ENCODE results near the gene OLIG2. TPM values are rescaled to one million over a fixed set of nuclear protein-coding genes. Genes with fewer than 3 reads are reported as not detected.

Gene OLIG2
- total RNA-seq, 1 donor from 2014 or later: not detected

DNA sequence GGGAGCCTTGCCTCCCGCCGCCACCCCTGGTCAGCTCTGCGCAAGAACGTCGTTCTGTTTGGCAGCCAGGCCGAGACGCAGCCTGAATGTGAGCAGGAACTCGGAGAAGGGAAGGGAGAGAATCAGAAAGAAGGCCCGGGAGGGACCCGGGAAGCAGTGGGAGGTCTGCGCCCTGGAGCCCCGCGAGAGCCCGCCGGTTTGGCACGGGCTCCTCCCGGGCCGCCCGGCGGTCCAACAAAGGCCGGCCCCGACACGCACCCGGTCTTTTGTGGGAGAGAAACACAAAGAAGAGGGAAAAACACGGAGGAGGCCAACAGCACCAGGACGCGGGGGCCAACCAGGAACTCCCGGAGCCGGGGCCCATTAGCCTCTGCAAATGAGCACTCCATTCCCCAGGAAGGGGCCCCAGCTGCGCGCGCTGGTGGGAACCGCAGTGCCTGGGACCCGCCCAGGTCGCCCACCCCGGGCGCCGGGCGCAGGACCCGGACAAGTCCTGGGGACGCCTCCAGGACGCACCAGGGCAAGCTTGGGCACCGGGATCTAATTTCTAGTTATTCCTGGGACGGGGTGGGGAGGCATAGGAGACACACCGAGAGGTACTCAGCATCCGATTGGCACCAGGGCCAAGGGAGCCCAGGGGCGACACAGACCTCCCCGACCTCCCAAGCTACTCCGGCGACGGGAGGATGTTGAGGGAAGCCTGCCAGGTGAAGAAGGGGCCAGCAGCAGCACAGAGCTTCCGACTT, 2.7 kb upstream of the OLIG2 start:
- Mint-ChIP-seq H3K36me3 (ENCODE audit: low read depth) (peaks cover 1% of the 10 kb centered on the region), H3K27me3 (ENCODE audit: insufficient read depth) (peaks cover 79% of the 10 kb centered on the region), H3K27ac (peak overlapping the region; percentile 77), H3K9me3 (no peaks in the 10 kb centered on the region), H3K4me3 (no peak overlapping the region), H3K4me1 (ENCODE audit: low read depth) (peaks cover 22% of the 10 kb centered on the region)
- intact Hi-C loops (cut with micrococcal nuclease): loop anchor here (10.0 kb wide), 1 partner anchor 188 kb away; no protein-coding TSS in a partner anchor
- DNase-seq (ENCODE audit: low spot score): no peak

DNA sequence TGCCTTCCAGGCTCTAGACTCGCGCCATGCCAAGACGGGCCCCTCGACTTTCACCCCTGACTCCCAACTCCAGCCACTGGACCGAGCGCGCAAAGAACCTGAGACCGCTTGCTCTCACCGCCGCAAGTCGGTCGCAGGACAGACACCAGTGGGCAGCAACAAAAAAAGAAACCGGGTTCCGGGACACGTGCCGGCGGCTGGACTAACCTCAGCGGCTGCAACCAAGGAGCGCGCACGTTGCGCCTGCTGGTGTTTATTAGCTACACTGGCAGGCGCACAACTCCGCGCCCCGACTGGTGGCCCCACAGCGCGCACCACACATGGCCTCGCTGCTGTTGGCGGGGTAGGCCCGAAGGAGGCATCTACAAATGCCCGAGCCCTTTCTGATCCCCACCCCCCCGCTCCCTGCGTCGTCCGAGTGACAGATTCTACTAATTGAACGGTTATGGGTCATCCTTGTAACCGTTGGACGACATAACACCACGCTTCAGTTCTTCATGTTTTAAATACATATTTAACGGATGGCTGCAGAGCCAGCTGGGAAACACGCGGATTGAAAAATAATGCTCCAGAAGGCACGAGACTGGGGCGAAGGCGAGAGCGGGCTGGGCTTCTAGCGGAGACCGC, 2.0 kb upstream of the OLIG2 start:
- peaks cover 20% of the 10 kb centered on the region for H3K4me1 Mint-ChIP-seq (ENCODE audit: low read depth)
- no peak overlapping the region for H3K4me3 Mint-ChIP-seq
- H3K27ac Mint-ChIP-seq: peak overlapping the region; percentile 64
- intact Hi-C loops (cut with micrococcal nuclease): loop anchor here (10.0 kb wide), 1 partner anchor 189 kb away; no protein-coding TSS in a partner anchor
- no peaks in the 10 kb centered on the region for H3K9me3 Mint-ChIP-seq
- no peak for DNase-seq (ENCODE audit: low spot score)
- peaks cover 1% of the 10 kb centered on the region for H3K36me3 Mint-ChIP-seq (ENCODE audit: low read depth)
- peaks cover 78% of the 10 kb centered on the region for H3K27me3 Mint-ChIP-seq (ENCODE audit: insufficient read depth)

DNA sequence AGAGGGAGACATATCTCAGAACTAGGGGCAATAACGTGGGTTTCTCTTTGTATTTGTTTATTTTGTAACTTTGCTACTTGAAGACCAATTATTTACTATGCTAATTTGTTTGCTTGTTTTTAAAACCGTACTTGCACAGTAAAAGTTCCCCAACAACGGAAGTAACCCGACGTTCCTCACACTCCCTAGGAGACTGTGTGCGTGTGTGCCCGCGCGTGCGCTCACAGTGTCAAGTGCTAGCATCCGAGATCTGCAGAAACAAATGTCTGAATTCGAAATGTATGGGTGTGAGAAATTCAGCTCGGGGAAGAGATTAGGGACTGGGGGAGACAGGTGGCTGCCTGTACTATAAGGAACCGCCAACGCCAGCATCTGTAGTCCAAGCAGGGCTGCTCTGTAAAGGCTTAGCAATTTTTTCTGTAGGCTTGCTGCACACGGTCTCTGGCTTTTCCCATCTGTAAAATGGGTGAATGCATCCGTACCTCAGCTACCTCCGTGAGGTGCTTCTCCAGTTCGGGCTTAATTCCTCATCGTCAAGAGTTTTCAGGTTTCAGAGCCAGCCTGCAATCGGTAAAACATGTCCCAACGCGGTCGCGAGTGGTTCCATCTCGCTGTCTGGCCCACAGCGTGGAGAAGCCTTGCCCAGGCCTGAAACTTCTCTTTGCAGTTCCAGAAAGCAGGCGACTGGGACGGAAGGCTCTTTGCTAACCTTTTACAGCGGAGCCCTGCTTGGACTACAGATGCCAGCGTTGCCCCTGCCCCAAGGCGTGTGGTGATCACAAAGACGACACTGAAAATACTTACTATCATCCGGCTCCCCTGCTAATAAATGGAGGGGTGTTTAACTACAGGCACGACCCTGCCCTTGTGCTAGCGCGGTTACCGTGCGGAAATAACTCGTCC, 1.3 kb upstream of the OLIG2 start:
- Mint-ChIP-seq H3K36me3 (ENCODE audit: low read depth) (peaks cover 1% of the 10 kb centered on the region), H3K27me3 (ENCODE audit: insufficient read depth) (peaks cover 78% of the 10 kb centered on the region), H3K4me1 (ENCODE audit: low read depth) (peaks cover 12% of the 10 kb centered on the region), H3K27ac (peak overlapping the region; percentile 64), H3K9me3 (no peaks in the 10 kb centered on the region), H3K4me3 (no peak overlapping the region)
- DNase-seq (ENCODE audit: low spot score): no peak
- intact Hi-C loops (cut with micrococcal nuclease): loop anchor here (10.0 kb wide), 1 partner anchor 190 kb away; no protein-coding TSS in a partner anchor

DNA sequence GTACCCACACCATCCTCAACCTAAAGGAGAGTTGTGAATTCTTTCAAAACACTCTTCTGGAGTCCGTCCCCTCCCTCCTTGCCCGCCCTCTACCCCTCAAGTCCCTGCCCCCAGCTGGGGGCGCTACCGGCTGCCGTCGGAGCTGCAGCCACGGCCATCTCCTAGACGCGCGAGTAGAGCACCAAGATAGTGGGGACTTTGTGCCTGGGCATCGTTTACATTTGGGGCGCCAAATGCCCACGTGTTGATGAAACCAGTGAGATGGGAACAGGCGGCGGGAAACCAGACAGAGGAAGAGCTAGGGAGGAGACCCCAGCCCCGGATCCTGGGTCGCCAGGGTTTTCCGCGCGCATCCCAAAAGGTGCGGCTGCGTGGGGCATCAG, 638 bp upstream of the OLIG2 start:
- Mint-ChIP-seq H3K4me3 (no peak overlapping the region), H3K9me3 (no peaks in the 10 kb centered on the region), H3K27me3 (ENCODE audit: insufficient read depth) (peaks cover 81% of the 10 kb centered on the region), H3K36me3 (ENCODE audit: low read depth) (peaks cover 1% of the 10 kb centered on the region), H3K27ac (peak overlapping the region; percentile 18), H3K4me1 (ENCODE audit: low read depth) (peaks cover 11% of the 10 kb centered on the region)
- intact Hi-C loops (cut with micrococcal nuclease): loop anchor here (10.0 kb wide), 1 partner anchor 190 kb away; no protein-coding TSS in a partner anchor
- DNase-seq (ENCODE audit: low spot score): no peak

DNA sequence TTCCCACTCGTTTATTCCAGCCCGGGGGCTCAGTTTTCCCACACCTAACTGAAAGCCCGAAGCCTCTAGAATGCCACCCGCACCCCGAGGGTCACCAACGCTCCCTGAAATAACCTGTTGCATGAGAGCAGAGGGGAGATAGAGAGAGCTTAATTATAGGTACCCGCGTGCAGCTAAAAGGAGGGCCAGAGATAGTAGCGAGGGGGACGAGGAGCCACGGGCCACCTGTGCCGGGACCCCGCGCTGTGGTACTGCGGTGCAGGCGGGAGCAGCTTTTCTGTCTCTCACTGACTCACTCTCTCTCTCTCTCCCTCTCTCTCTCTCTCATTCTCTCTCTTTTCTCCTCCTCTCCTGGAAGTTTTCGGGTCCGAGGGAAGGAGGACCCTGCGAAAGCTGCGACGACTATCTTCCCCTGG, 716 bp downstream of the OLIG2 start:
- no peaks in the 10 kb centered on the region for H3K9me3 Mint-ChIP-seq
- no peak for DNase-seq (ENCODE audit: low spot score)
- H3K4me1 Mint-ChIP-seq (ENCODE audit: low read depth): peaks cover 11% of the 10 kb centered on the region
- peaks cover 72% of the 10 kb centered on the region for H3K27me3 Mint-ChIP-seq (ENCODE audit: insufficient read depth)
- H3K36me3 Mint-ChIP-seq (ENCODE audit: low read depth): peaks cover 1% of the 10 kb centered on the region
- H3K4me3 Mint-ChIP-seq: no peak overlapping the region
- intact Hi-C loops (cut with micrococcal nuclease): loop anchor here (10.0 kb wide), 1 partner anchor 192 kb away; no protein-coding TSS in a partner anchor
- H3K27ac Mint-ChIP-seq: peak overlapping the region; percentile 70

DNA sequence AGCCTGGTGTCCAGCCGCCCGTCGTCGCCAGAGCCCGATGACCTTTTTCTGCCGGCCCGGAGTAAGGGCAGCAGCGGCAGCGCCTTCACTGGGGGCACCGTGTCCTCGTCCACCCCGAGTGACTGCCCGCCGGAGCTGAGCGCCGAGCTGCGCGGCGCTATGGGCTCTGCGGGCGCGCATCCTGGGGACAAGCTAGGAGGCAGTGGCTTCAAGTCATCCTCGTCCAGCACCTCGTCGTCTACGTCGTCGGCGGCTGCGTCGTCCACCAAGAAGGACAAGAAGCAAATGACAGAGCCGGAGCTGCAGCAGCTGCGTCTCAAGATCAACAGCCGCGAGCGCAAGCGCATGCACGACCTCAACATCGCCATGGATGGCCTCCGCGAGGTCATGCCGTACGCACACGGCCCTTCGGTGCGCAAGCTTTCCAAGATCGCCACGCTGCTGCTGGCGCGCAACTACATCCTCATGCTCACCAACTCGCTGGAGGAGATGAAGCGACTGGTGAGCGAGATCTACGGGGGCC, 1.2 kb downstream of the OLIG2 start:
- no peak for DNase-seq (ENCODE audit: low spot score)
- H3K27ac Mint-ChIP-seq: peak overlapping the region; percentile 52
- H3K27me3 Mint-ChIP-seq (ENCODE audit: insufficient read depth): peaks cover 70% of the 10 kb centered on the region
- H3K4me1 Mint-ChIP-seq (ENCODE audit: low read depth): peaks cover 11% of the 10 kb centered on the region
- no peaks in the 10 kb centered on the region for H3K9me3 Mint-ChIP-seq
- no peak overlapping the region for H3K4me3 Mint-ChIP-seq
- peaks cover 1% of the 10 kb centered on the region for H3K36me3 Mint-ChIP-seq (ENCODE audit: low read depth)
- intact Hi-C loops (cut with micrococcal nuclease): loop anchor here (10.0 kb wide), 1 partner anchor 192 kb away; no protein-coding TSS in a partner anchor

DNA sequence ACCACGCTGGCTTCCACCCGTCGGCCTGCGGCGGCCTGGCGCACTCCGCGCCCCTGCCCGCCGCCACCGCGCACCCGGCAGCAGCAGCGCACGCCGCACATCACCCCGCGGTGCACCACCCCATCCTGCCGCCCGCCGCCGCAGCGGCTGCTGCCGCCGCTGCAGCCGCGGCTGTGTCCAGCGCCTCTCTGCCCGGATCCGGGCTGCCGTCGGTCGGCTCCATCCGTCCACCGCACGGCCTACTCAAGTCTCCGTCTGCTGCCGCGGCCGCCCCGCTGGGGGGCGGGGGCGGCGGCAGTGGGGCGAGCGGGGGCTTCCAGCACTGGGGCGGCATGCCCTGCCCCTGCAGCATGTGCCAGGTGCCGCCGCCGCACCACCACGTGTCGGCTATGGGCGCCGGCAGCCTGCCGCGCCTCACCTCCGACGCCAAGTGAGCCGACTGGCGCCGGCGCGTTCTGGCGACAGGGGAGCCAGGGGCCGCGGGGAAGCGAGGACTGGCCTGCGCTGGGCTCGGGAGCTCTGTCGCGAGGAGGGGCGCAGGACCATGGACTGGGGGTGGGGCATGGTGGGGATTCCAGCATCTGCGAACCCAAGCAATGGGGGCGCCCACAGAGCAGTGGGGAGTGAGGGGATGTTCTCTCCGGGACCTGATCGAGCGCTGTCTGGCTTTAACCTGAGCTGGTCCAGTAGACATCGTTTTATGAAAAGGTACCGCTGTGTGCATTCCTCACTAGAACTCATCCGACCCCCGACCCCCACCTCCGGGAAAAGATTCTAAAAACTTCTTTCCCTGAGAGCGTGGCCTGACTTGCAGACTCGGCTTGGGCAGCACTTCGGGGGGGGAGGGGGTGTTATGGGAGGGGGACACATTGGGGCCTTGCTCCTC, 1.9 kb downstream of the OLIG2 start:
- peaks cover 70% of the 10 kb centered on the region for H3K27me3 Mint-ChIP-seq (ENCODE audit: insufficient read depth)
- H3K9me3 Mint-ChIP-seq: no peaks in the 10 kb centered on the region
- H3K36me3 Mint-ChIP-seq (ENCODE audit: low read depth): peaks cover 1% of the 10 kb centered on the region
- H3K27ac Mint-ChIP-seq: no peak overlapping the region
- intact Hi-C loops (cut with micrococcal nuclease): loop anchor here (2.0 to 10.0 kb wide), 2 partner anchors 43 to 193 kb away; partner anchors contain the start of gene OLIG1
- DNase-seq (ENCODE audit: low spot score): no peak
- no peak overlapping the region for H3K4me3 Mint-ChIP-seq
- peaks cover 11% of the 10 kb centered on the region for H3K4me1 Mint-ChIP-seq (ENCODE audit: low read depth)

DNA sequence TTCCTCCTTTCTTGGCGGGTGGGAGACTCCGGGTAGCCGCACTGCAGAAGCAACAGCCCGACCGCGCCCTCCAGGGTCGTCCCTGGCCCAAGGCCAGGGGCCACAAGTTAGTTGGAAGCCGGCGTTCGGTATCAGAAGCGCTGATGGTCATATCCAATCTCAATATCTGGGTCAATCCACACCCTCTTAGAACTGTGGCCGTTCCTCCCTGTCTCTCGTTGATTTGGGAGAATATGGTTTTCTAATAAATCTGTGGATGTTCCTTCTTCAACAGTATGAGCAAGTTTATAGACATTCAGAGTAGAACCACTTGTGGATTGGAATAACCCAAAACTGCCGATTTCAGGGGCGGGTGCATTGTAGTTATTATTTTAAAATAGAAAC, 2.5 kb downstream of the OLIG2 start:
- no peak for DNase-seq (ENCODE audit: low spot score)
- peaks cover 11% of the 10 kb centered on the region for H3K4me1 Mint-ChIP-seq (ENCODE audit: low read depth)
- intact Hi-C loops (cut with micrococcal nuclease): loop anchor here (2.0 to 10.0 kb wide), 2 partner anchors 43 to 193 kb away; partner anchors contain the start of gene OLIG1
- peaks cover 69% of the 10 kb centered on the region for H3K27me3 Mint-ChIP-seq (ENCODE audit: insufficient read depth)
- peak overlapping the region; percentile 75 for H3K27ac Mint-ChIP-seq
- no peak overlapping the region for H3K4me3 Mint-ChIP-seq
- no peaks in the 10 kb centered on the region for H3K9me3 Mint-ChIP-seq
- peaks cover 1% of the 10 kb centered on the region for H3K36me3 Mint-ChIP-seq (ENCODE audit: low read depth)

DNA sequence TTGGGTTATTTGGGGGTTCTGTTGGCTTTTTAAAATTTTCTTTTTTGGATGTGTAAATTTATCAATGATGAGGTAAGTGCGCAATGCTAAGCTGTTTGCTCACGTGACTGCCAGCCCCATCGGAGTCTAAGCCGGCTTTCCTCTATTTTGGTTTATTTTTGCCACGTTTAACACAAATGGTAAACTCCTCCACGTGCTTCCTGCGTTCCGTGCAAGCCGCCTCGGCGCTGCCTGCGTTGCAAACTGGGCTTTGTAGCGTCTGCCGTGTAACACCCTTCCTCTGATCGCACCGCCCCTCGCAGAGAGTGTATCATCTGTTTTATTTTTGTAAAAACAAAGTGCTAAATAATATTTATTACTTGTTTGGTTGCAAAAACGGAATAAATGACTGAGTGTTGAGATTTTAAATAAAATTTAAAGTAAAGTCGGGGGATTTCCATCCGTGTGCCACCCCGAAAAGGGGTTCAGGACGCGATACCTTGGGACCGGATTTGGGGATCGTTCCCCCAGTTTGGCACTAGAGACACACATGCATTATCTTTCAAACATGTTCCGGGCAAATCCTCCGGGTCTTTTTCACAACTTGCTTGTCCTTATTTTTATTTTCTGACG, 3.1 kb downstream of the OLIG2 start:
- no peak for DNase-seq (ENCODE audit: low spot score)
- intact Hi-C loops (cut with micrococcal nuclease): loop anchor here (2.0 to 10.0 kb wide), 2 partner anchors 42 to 194 kb away; partner anchors contain the start of gene OLIG1
- Mint-ChIP-seq H3K27me3 (ENCODE audit: insufficient read depth) (peaks cover 64% of the 10 kb centered on the region), H3K4me1 (ENCODE audit: low read depth) (peaks cover 11% of the 10 kb centered on the region), H3K36me3 (ENCODE audit: low read depth) (peaks cover 1% of the 10 kb centered on the region), H3K27ac (no peak overlapping the region), H3K9me3 (no peaks in the 10 kb centered on the region), H3K4me3 (no peak overlapping the region)

DNA sequence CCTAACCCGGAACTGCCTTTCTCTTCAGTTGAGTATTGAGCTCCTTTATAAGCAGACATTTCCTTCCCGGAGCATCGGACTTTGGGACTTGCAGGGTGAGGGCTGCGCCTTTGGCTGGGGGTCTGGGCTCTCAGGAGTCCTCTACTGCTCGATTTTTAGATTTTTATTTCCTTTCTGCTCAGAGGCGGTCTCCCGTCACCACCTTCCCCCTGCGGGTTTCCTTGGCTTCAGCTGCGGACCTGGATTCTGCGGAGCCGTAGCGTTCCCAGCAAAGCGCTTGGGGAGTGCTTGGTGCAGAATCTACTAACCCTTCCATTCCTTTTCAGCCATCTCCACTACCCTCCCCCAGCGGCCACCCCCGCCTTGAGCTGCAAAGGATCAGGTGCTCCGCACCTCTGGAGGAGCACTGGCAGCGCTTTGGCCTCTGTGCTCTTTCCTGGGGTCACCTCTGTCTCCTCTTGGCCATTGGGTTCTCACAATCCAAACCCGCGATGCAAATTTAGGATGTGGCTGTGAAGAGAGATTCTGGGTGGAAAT, 3.7 kb downstream of the OLIG2 start:
- peak overlapping the region; percentile 58 for H3K27ac Mint-ChIP-seq
- intact Hi-C loops (cut with micrococcal nuclease): loop anchor here (2.0 to 10.0 kb wide), 2 partner anchors 41 to 195 kb away; partner anchors contain the start of gene OLIG1

DNA sequence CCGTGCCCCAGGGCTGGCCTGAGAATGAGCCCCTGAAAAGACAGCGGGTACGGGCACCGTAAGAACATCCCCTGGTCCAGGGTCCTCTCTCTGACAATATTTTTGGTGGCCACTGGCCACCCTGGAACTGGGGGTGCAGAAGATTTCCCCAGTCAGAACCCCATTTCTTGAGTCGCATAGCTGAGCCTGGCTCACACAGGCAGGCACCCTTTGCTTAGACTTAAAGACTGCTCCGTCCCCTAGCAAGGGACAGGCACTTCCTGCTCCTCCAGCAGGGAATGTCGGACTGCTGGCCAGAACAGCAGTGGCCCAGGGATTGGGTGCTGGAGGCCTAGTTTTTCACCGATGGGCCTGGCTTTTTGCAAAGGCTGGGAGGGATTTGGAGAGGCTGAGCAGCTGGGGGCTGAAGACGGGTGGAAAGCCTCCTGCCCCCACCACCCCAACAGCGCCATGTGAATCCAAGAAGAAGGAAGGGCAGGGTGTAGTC, 4.3 kb downstream of the OLIG2 start:
- H3K36me3 Mint-ChIP-seq (ENCODE audit: low read depth): no peaks in the 10 kb centered on the region
- H3K9me3 Mint-ChIP-seq: no peaks in the 10 kb centered on the region
- no peak overlapping the region for H3K4me3 Mint-ChIP-seq
- H3K27me3 Mint-ChIP-seq (ENCODE audit: insufficient read depth): peaks cover 57% of the 10 kb centered on the region
- DNase-seq (ENCODE audit: low spot score): no peak
- intact Hi-C loops (cut with micrococcal nuclease): loop anchor here (2.0 to 10.0 kb wide), 2 partner anchors 41 to 195 kb away; partner anchors contain the start of gene OLIG1
- peaks cover 5% of the 10 kb centered on the region for H3K4me1 Mint-ChIP-seq (ENCODE audit: low read depth)
- no peak overlapping the region for H3K27ac Mint-ChIP-seq

More for the DNA sequence above, 3.7 kb downstream of the OLIG2 start:
- Mint-ChIP-seq H3K27me3 (ENCODE audit: insufficient read depth) (peaks cover 58% of the 10 kb centered on the region), H3K9me3 (no peaks in the 10 kb centered on the region), H3K4me3 (no peak overlapping the region), H3K36me3 (ENCODE audit: low read depth) (no peaks in the 10 kb centered on the region), H3K4me1 (ENCODE audit: low read depth) (peaks cover 6% of the 10 kb centered on the region)
- no peak for DNase-seq (ENCODE audit: low spot score)
